ENCODE data around the gene ASB9. TPM values are rescaled to one million over a fixed set of nuclear protein-coding genes. Genes with fewer than 3 reads are reported as not detected.

Gene ASB9, protein sequence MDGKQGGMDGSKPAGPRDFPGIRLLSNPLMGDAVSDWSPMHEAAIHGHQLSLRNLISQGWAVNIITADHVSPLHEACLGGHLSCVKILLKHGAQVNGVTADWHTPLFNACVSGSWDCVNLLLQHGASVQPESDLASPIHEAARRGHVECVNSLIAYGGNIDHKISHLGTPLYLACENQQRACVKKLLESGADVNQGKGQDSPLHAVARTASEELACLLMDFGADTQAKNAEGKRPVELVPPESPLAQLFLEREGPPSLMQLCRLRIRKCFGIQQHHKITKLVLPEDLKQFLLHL
- 0.25 and 3.6 TPM in 2 replicates for total RNA-seq

DNA sequence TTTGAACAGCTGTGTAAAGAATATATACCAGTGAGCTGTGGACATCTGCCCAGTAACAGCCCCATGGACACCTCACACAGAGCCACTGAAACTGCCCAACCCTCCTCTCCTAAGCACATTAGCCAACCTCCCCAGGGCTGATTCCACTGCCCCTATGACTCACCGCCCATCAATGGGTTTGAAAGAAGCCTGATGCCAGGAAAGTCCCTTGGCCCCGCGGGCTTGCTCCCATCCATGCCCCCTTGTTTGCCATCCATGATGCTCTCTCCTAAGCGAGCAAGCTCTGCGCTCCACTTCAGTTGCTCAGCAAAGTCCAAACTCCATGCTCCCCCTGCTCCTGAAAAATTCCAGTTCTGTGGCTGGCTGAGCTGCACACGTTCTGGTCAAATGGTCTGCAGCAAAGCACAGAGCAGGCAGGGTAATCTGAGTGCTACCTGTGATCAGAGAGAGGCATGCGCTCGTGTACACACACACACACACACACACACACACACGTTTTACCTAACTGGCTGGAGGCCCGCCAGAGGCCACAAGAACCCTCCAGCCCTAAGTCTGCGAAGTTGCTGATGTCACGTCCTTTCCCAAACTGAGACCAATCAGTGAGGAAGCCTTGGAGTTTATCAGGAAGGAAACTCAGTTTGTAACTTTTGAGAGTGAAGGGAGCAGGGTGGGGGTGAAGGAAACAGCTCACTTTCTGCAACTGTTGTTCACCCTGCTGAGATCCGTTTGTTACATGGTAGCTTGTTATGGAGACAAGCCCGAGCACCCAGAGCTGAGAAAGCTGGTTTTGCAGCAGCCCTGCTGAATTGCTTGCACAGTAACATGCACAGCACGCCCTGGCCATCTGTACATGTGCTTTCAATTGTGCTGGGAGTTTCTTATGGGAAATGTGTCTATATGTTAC is at the start of gene ASB9:
ASB9 (minus strand) TSS at position 466 of the 904 bp plus-strand sequence; CDS start at position 257, 209 bp downstream.
- Histone ChIP-seq H3K27me3 (ENCODE audit: control insufficient read depth, insufficient read depth, low read length) (no peaks in the 10 kb centered on the region), H3K36me3 (ENCODE audit: control insufficient read depth, insufficient read depth, low read length) (no peaks in the 10 kb centered on the region), H3K4me3 (ENCODE audit: low read depth, low read length) (peak within 1 kb of the TSS; percentile 12)
- peak; percentile 66 for DNase-seq (ENCODE audit: low read depth)
- TF ChIP-seq, protein P1, sequence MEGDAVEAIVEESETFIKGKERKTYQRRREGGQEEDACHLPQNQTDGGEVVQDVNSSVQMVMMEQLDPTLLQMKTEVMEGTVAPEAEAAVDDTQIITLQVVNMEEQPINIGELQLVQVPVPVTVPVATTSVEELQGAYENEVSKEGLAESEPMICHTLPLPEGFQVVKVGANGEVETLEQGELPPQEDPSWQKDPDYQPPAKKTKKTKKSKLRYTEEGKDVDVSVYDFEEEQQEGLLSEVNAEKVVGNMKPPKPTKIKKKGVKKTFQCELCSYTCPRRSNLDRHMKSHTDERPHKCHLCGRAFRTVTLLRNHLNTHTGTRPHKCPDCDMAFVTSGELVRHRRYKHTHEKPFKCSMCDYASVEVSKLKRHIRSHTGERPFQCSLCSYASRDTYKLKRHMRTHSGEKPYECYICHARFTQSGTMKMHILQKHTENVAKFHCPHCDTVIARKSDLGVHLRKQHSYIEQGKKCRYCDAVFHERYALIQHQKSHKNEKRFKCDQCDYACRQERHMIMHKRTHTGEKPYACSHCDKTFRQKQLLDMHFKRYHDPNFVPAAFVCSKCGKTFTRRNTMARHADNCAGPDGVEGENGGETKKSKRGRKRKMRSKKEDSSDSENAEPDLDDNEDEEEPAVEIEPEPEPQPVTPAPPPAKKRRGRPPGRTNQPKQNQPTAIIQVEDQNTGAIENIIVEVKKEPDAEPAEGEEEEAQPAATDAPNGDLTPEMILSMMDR (IDR thresholded peaks at IDR 0.05; ENCODE audit: insufficient read depth, low read length, poor library complexity, severe bottlenecking) = no peak

DNA sequence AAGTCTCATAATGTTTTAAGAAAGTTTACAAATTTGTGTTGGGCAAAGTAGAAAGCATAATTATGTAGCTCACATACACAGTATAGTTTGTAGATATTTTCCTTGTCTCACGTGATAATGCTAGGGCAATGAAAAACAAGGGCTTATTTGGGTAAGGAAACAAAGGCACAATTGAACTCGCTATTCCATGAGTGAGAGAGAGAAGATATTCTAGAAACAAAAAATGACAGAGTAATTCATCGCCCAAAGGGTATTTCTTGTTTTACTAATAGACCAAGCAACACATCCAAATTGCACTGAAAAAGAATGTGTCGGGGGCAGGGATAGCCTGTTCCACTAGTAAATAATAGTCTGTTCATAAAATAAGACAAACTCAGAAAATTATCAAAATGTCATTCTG is 49.2 kb upstream of the ASB9 start:
- TF ChIP-seq, protein P1 (IDR thresholded peaks at IDR 0.05; ENCODE audit: insufficient read depth, low read length, poor library complexity, severe bottlenecking) = no peak
- H3K27me3 ChIP-seq (ENCODE audit: control insufficient read depth, insufficient read depth, low read length) = no peaks in the 10 kb centered on the region
- H3K4me3 ChIP-seq (ENCODE audit: low read depth, low read length) = no peak overlapping the region
- H3K36me3 ChIP-seq (ENCODE audit: control insufficient read depth, insufficient read depth, low read length) = no peaks in the 10 kb centered on the region
- no peak for DNase-seq (ENCODE audit: low read depth)

DNA sequence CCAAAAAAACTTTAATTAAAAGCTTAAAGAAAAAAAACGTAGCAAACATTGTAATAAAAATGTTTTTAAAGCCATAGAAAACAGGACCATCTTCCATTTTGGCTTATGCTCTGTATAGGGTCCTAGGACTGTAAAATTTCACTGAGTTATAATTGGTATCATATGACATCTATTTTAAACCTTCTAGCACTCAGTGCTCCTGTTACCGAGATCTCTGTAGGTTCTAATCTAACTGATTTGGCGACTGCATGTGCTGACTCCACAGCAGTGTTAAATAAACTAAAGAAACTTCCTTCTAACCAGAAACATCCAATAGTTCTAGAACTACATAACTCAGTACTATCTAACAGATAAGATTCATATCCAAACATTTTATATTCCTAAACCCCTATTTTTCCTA is 45.6 kb upstream of the ASB9 start, which contains the start of gene ASB11:
ASB11 (minus strand) TSS at position 132 of the 400 bp plus-strand sequence; CDS start at position 97, 35 bp downstream.
- Histone ChIP-seq H3K36me3 (ENCODE audit: control insufficient read depth, insufficient read depth, low read length) (no peaks in the 10 kb centered on the region), H3K4me3 (ENCODE audit: low read depth, low read length) (no peak within 1 kb of the TSS), H3K27me3 (ENCODE audit: control insufficient read depth, insufficient read depth, low read length) (no peaks in the 10 kb centered on the region)
- TF ChIP-seq, protein P1 (IDR thresholded peaks at IDR 0.05; ENCODE audit: insufficient read depth, low read length, poor library complexity, severe bottlenecking) = no peak
- DNase-seq (ENCODE audit: low read depth) = no peak

DNA sequence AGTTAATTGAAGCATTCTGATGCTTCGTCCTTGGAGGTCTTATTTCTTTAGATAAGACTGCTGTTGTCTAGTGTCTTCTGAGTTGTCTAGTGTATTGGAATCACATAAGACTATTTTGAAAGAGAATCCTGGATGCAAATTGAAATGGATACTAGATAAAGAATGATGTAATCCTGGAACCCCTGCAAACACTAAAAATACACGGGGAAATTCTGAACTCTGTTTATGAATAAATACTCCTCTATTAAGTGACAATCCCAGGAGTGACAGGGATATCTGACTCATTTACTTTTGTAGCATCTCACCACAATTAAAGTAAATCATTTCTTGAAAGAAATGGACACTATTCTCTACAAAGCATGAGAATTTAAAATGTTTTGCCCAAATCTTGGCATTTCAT is 44.6 kb upstream of the ASB9 start:
- Histone ChIP-seq H3K36me3 (ENCODE audit: control insufficient read depth, insufficient read depth, low read length) (no peaks in the 10 kb centered on the region), H3K27me3 (ENCODE audit: control insufficient read depth, insufficient read depth, low read length) (no peaks in the 10 kb centered on the region), H3K4me3 (ENCODE audit: low read depth, low read length) (no peak overlapping the region)
- TF ChIP-seq, protein P1 (IDR thresholded peaks at IDR 0.05; ENCODE audit: insufficient read depth, low read length, poor library complexity, severe bottlenecking) = no peak
- DNase-seq (ENCODE audit: low read depth) = no peak

DNA sequence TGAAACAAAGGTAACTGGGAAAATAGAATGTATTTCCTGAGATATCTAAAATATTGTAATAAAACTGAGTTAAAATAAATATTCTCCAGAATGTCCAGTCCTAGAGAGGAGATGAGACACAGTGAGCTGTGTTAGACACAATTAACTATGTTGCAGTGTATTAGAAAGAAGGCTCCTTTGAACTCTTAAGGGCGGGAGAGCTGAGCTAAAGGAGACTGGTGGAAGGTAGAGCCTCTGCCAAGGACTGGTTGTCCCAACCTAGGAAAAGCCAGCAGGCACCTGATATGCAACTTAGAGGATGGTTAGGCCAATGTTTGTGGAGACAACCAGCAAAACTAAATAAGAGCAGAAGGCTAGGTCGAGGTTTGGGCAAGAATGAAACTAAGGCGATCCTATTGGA is 41.2 kb upstream of the ASB9 start:
- no peak for DNase-seq (ENCODE audit: low read depth)
- Histone ChIP-seq H3K27me3 (ENCODE audit: control insufficient read depth, insufficient read depth, low read length) (no peaks in the 10 kb centered on the region), H3K36me3 (ENCODE audit: control insufficient read depth, insufficient read depth, low read length) (no peaks in the 10 kb centered on the region), H3K4me3 (ENCODE audit: low read depth, low read length) (no peak overlapping the region)
- TF ChIP-seq, protein P1 (IDR thresholded peaks at IDR 0.05; ENCODE audit: insufficient read depth, low read length, poor library complexity, severe bottlenecking) = no peak
